NCI-H1436 (cell line): Measurements from ENCODE around the gene ENPEP.

Experiments used
- DNase-seq: peaks from one replicate; lab custom pipeline; 2025; lab: John Stamatoyannopoulos, UW

The ENPEP gene

GRCh38 chr4:110610620-110610939, 134.6 kb downstream of the ENPEP start:
- DNase-seq, result no peak

DNA sequence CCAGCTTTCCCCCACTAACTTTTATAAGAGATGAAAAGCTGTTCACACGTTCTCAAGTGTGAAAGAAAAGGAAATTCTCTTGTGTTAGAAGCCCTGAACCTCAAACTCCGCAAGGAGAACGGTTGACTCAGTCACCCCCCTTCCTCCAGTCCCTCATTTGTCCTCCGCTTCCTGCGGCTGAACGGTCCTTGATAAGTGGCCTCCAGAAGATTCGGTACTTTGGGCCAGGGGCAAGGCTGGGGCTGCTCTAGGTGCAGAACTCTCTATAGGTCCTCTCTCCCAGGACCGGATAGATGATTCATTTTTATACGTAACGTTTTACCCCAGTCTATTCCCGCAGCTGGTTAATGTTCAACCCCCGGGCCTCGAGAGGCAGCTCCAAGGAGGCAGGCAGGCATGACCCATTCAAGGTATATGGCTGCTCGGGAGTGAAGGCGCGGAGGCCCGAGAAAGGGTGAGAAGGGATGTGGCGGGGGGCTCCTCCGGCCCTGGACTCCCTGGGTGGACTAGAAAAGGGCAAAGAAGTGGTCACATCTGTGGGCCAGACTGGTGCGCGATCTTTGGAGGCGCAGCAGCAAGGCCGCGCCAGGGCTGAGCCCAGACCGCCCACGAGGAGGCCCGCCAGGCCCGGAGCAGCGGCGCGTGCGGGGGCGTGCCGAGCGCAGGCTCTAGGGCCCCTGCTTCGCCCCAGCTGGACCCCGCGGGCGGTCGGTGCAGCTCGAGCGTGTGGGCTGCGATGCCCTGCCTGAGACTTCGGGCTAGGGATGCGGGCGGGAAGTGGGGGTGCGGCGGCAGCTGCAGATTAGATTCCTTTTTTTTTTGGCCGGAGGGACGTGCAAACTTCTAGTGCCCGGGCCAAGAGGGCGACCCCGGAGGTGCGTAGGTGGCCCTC, 135.2 kb downstream of the ENPEP start:
- no peak for DNase-seq

GRCh38 chr4:110611968-110612447, 136.1 kb downstream of the ENPEP start:
- DNase-seq, result no peak

DNA sequence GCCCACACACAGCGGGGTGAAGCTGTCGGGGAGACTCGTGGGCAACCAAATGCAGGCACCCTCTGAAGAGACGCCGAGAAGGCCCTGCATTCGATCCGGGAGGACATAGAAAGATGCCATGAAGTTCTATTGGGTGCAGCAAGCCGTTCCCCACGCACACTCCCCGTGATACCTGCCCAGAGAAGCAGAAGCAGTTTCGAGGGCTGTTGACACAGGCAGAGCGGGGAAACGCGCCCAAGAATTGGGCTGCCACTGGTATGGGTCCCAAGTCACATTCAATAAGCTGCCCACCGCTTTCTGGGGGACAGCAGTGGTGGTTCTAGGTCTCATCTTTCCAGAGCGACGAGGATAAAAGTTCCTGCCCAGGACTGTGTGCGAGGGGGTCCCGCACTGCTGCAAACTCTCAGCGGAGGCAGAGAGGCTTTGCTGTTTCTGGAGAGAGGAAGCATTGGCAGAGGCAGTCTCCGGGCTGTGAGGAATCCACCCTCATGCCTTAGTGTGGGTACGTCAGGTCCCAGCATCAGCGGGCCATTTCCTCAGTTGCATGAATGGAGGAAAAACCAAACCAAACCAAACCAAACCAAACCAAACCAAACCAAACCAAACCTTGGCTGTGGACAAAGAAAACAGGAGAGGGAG, 136.8 kb downstream of the ENPEP start:
- DNase-seq, result no peak

DNA sequence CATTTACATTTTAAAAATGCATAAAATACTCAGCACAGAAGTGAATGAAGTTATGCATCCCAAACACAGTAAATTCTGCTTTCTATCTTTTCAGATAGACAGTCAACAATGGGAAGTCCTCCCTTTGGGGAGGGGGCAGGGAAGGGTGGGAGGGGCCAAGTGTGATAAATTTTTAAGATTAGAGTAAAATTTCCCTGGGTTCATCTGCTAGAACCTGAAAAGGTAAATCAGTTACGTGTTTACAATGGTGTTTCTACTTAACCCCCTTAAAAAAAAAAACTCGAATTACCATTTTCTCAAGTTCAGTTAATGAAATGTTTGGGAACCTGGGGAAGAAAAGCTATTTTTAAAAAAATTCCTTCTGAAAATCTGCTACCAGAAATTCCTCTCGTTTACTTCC, 137.8 kb downstream of the ENPEP start:
- no peak for DNase-seq

DNA sequence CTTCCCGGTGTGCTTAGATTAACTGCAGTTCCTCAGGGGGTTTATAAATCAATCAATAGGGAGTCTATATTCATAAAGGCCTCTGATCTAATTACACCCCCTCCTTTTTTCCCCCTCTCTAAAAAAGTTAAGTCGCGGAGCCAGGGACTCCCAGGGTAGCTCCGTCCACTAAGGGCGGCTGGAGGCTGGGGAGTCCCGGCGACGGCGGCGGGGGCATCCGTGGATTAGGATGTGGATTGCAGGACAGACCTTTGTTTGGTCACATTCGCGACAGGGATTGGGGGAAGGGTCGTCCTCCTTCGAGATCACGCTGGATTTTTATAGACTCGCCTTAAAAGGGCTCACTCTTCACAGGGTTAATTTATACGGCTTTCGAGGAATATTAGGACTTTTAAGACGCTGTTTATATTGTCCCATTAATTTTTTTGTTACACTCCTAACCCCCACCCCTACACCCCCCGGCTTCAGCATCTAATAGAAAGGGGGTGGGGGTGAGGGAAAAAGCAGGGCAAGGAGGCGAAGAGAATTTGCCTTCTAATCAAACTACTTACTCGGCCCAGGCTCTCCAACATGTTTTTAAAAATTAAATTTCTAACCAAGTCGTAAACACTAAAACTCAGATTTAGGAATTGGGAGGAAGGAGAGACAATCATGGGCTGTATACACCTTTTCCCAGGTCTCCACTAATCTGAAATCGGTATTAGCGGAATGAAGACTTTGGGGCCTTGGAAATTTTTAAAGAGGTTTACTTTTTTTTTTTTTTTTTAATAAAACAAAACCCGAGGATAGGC, 138.4 kb downstream of the ENPEP start:
- no peak for DNase-seq
